ENCODE measurements around the gene GRIA1.

- no peak for TF ChIP-seq CTCF (conservative IDR thresholded peaks at IDR 0.05; ENCODE audit: low read depth, low read length)
- no peak for TF ChIP-seq CHD1 (IDR thresholded peaks at IDR 0.05; ENCODE audit: low read depth, low read length)
- no peak for TF ChIP-seq POLR2A (IDR thresholded peaks at IDR 0.05; ENCODE audit: low read depth, low read length)
- TF ChIP-seq RFX5 (IDR thresholded peaks at IDR 0.05; ENCODE audit: low read depth, low read length): no peak
- TF ChIP-seq MAZ (IDR thresholded peaks at IDR 0.05; ENCODE audit: borderline replicate concordance, low read depth, low read length): no peak
These were observed 369.9 kb downstream of the GRIA1 start for GRCh38 chr5:153860195-153860886.
